HPDE6-E6E7 (cell line): ENCODE data around the gene PER2.

Experiments
- DNase-seq: peaks from one replicate; pipeline ENCODE4 v3.0.0; 2011; ENCODE audit warnings: missing footprints; ENCODE audit errors: extremely low spot score

Gene PER2

DNA sequence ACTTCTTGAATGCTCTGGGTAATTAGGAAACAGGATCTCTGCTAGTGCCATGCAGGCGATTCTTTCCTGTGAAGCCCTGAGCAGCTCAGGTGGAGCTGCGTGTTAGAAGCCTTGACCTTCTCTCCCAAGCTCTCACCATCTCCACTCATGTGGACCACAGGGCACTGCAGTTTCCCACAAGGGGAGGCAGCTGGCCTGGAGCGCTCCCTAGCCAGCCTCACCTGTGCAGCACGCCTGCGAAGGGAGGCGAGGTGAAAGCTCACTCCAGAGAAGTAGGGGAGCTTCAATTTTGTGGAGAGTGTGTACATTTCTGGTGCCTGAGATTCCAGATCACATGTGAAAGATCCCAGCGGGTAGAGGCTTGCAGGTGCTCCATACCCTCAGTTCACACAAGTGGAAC, 37.5 kb downstream of the PER2 start:
- DNase-seq = no peak

- DNase-seq = no peak
These were observed 40.5 kb downstream of the PER2 start for GRCh38 chr2:238247841-238248453.

- no peak for DNase-seq
These were observed 41.2 kb downstream of the PER2 start for GRCh38 chr2:238247002-238247822.

GRCh38 chr2:238244151-238244550, 44.3 kb downstream of the PER2 start:
- DNase-seq = no peak

- no peak for DNase-seq
These were observed 44.8 kb downstream of the PER2 start for GRCh38 chr2:238243496-238244076.

- DNase-seq = no peak
These were observed 45.5 kb downstream of the PER2 start for GRCh38 chr2:238242731-238243495.

GRCh38 chr2:238241970-238242369, 46.4 kb downstream of the PER2 start:
- DNase-seq = no peak

DNA sequence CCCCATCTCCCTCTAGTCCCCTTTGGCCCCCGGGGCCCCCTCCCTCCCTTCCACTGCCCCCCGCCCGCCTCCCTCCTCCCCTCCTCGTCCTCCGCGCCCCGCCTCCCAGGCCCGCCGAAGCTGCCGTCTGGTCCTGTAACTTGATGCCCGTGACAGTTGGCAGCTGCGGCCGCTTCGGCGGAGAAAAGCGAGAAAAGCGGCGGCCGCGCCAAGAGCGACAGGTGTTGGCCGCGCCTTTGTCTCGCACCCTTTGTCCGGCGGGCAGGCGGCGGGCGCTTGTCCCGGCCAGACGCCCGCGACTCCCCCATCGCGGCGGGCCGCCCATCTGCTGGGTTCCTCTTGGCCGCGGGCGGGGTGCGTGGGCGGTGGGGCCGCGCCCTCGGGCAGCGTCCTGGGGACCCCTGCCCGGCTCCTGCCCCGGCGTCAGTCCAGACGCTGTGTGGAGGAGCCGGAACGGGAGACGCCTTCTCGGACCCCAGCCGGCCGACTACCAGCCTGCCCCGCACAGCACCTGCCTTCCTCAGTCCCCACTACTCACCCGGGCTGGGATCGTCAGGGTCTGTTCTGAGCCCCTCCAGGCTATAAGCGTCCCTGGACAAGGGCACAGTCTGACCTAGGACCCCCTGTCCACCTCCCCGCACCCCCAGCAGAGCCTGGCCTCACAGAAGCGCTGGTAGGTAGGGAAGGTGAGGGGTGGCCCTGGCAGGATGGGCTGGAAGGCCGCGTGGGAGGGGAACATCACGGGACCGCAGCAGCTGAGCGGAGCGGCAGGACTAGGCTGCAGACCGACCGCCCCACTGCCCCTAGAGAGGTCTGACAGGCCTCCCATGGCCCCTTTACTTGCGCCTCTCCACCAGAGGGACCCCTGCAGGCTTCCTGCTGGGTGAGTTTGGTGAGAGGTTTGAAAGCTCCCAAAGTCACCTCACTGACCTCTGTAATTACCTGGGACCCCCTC, 47.4 kb downstream of the PER2 start:
- no peak for DNase-seq

DNA sequence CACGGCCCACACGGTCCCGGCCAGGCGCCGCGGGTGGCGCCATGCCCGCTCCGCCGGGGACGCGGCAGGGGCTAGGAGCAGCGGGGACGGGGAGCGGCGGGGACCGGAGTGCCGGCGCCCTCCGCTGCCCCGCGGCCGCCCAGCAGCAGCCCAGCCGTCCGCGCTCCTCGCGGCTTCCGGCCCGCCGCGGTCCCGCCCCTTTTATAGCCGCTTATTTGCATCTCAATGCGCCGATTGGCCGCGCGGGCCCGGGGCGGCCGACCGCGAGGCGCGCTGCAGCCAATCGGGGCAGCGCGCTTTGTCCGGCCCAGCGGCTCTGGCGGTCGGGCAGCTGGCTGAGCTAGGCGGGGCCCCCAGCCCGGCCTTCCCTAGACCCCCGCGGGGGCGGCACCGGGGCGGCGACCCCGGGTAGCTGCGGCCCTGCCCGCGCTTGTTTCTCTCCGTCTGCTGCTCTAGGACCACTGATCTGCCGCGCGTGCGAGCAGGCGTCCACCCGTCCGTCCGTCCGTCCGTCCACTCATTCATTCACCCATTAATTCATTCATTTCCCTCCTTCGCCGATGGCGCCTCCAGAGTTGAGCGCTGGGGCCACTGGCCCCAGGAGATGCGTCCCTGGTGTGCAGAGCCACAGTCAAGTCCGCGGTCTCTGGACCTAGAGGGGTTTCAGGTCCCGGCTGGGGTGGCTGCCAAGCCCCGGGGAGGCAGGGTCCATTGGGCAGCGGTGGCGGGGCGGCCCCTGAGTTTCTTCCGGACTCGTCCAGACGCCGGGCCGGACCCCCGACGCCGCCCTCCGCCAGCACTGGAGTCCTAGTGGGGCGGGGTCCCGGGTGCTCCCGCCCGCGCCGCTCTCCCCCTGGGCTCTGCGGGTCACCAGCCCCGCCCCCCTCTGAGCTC, 48.3 kb downstream of the PER2 start, which contains the start of gene HES6:
HES6 (minus strand) TSS at position 176 of the 894 bp plus-strand sequence; CDS start at position 43, 133 bp downstream.
- peak; percentile 88 for DNase-seq

DNA sequence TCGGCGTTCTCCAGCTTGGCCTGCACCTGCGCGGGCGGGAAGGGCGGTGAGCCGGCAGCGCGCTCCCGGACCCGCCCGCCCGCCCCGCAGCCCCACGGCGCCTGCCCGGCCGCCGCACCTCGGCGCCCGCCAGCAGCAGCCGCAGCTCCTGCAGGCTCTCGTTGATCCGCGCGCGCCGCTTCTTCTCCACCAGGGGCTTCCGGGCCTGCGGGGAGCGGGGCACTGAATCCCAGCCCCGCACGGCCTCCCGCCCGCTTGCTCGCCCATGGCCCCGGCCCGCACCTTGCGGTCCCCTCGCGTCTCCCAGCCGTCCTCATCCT, 48.9 kb downstream of the PER2 start:
- no peak for DNase-seq

DNA sequence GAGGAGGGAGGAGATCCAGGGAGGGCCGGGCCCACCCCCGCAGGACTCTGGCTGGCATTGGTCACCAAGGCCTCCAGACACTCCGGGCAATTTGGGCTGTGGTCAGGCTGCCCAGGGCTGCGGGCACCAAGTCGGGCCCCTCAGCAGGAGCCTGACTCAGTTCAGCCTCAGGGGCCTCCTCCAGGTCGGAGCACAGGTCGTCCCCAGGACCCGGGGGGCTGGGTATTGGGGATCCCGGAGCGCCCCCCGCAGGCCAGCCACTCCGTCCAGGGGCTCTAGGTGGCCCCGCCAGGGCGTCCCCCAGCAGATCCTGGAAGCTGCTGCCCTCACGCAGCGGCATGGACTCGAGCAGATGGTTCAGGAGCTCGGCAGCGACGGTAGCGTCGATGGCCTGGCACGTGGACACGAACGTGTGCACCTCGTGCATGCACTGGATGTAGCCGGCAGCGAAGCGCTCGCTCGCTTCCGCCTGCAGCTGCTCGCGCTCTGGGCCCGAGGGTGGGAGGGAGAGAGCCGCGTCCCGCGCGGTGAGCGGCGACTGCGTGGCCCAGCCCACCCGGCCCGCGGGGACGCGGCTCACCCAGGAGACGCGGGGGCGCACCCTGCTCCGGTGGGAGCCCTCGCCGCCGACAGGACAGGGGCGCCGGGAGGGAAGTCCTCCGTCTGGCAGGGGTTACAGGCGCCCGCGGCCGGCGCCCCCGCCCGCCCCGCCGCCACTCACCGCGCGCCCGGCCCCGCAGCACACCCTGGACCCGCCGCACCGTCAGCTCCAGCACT, 49.5 kb downstream of the PER2 start:
- DNase-seq = no peak

GRCh38 chr2:238238311-238238765, 50.1 kb downstream of the PER2 start:
- DNase-seq = no peak

GRCh38 chr2:238237431-238238135, 50.8 kb downstream of the PER2 start:
- DNase-seq = no peak

DNA sequence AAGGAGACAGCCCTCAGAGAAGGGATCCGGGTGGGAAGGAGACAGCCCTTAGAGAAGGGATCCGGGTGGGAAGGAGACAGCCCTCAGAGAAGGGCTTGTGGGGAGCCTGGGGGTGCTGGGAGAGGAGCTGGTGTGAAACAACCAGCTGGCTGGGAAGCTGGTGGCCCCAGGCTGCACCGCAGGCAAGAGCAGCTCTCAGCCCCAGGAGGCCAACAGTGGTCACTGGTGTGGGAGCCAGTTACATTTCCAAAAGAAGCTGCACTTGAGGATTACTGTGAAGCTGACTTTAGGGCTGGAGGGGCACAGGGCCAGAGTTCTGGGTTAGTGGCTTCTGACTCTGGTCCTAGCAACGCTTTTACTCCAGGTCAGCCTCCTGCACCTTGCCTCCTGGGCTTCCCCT, 51.8 kb downstream of the PER2 start:
- no peak for DNase-seq

DNA sequence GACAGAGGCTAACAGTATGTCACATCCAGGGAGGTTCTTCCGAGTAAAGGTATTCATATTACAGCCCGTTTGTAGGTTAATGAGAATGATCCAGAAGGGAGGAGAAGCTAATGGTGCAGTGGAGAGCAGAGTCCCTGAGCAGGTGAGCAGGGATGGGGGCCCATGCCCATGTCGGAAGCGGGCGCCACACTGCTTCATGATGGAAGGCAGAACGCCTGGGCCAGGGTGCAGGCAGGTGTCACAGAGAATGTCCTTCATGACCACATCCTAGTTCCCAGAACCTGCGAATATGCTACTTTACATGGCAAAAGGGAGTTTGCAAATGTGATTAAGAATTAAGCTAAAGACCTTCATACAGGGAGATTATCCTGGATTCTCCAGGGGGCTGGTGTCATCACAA, 52.6 kb downstream of the PER2 start:
- DNase-seq = no peak

- no peak for DNase-seq
These were observed 53.1 kb downstream of the PER2 start for GRCh38 chr2:238235331-238235732.

- DNase-seq = no peak
These were observed 54.8 kb downstream of the PER2 start for GRCh38 chr2:238233625-238234024.

GRCh38 chr2:238231809-238232208, 56.6 kb downstream of the PER2 start:
- DNase-seq = no peak
